Neural progenitor cell (in vitro differentiated cells): Measurements from ENCODE around the gene CLDN4. TPM values are rescaled to one million over a fixed set of nuclear protein-coding genes. Genes with fewer than 3 reads are reported as not detected.

Experiments
- DNase-seq: peaks from one replicate; pipeline ENCODE4 v3.0.0-alpha.2; 2016; ENCODE audit warnings: low spot score
- H2AFZ ChIP-seq: fragments of 200-600 bp; sonication (generic); replicated peaks from 2 replicates; pipeline ENCODE4 v1.6.1; 2016; ENCODE audit warnings: antibody characterized with exemption
- H3F3A ChIP-seq: fragments of 200-600 bp; sonication (generic); 2 replicates; pipeline ENCODE4 v1.6.1; 2016; ENCODE audit warnings: antibody characterized with exemption, low read depth
- H3K27ac ChIP-seq: fragments of 200-600 bp; sonication (generic); 2 replicates; pipeline ENCODE4 v1.5.1; 2016; ENCODE audit warnings: mild to moderate bottlenecking
- H3K27me3 ChIP-seq: fragments of 200-600 bp; sonication (generic); 2 replicates; pipeline ENCODE4 v1.6.1; 2016; ENCODE audit warnings: mild to moderate bottlenecking, moderate library complexity
- H3K36me3 ChIP-seq: fragments of 200-600 bp; sonication (generic); 2 replicates; pipeline ENCODE4 v1.5.1; 2016
- H3K4me1 ChIP-seq: fragments of 200-600 bp; sonication (generic); 2 replicates; pipeline ENCODE4 v1.6.1; 2016; ENCODE audit warnings: mixed run types
- H3K4me2 ChIP-seq: fragments of 200-600 bp; sonication (generic); 2 replicates; pipeline ENCODE4 v1.6.1; 2016
- H3K4me3 ChIP-seq: fragments of 200-600 bp; sonication (generic); 2 replicates; pipeline ENCODE4 v1.5.1; 2016
- H3K79me2 ChIP-seq: fragments of 200-600 bp; sonication (generic); 2 replicates; pipeline ENCODE4 v1.6.1; 2016; ENCODE audit warnings: low read depth
- H3K9ac ChIP-seq: fragments of 200-600 bp; sonication (generic); 2 replicates; pipeline ENCODE4 v1.6.1; 2016
- H3K9me3 ChIP-seq: fragments of 200-600 bp; sonication (generic); 2 replicates; pipeline ENCODE4 v1.5.1; 2016; ENCODE audit warnings: low read depth
- H4K20me1 ChIP-seq: fragments of 200-600 bp; sonication (generic); 2 replicates; pipeline ENCODE4 v1.6.1; 2016; ENCODE audit warnings: low read depth
- H3K27ac Mint-ChIP-seq: 3 replicates; pipeline ENCODE4 v1.8.0; 2021; ENCODE audit warnings: mixed read lengths
- H3K27me3 Mint-ChIP-seq: 2 replicates; pipeline ENCODE4 v1.8.0; 2022; ENCODE audit warnings: low read depth, mild to moderate bottlenecking, inconsistent platforms, moderate library complexity, mixed read lengths; ENCODE audit not compliant: insufficient read depth
- H3K36me3 Mint-ChIP-seq: 3 replicates; pipeline ENCODE4 v1.8.0; 2021; ENCODE audit warnings: mixed read lengths
- H3K4me1 Mint-ChIP-seq: 3 replicates; pipeline ENCODE4 v1.8.0; 2021; ENCODE audit warnings: mixed read lengths
- H3K4me3 Mint-ChIP-seq: 3 replicates; pipeline ENCODE4 v1.8.0; 2021; ENCODE audit warnings: mild to moderate bottlenecking, moderate library complexity, mixed read lengths
- H3K9me3 Mint-ChIP-seq: 3 replicates; pipeline ENCODE4 v1.8.0; 2020; ENCODE audit warnings: mixed read lengths
- EZH2 ChIP-seq: fragments of 200-600 bp; sonication (generic); IDR thresholded peaks from 2 replicates; pipeline ENCODE4 v1.6.1; 2017; ENCODE audit warnings: antibody characterized with exemption, mild to moderate bottlenecking, moderate library complexity
- EZH2phosphoT487 ChIP-seq: fragments of 200-600 bp; sonication (generic); IDR thresholded peaks from 2 replicates; pipeline ENCODE4 v1.6.1; 2017; ENCODE audit warnings: antibody characterized with exemption
- total RNA-seq: library from RNA; depleted of rRNA; stranded (reverse); fragments of >200 nt; gene quantifications from 2 replicates; pipeline ENCODE4 v1.2.3, GENCODE V29; 2015; ENCODE audit warnings: low replicate concordance
- TF ChIP-seq, protein P1 (sequence below): fragments of 200-600 bp; sonication (generic); IDR thresholded peaks from 2 replicates; pipeline ENCODE4 v1.5.1; 2017; ENCODE audit warnings: antibody characterized with exemption, mild to moderate bottlenecking

Gene CLDN4
- total RNA-seq, 1 donor from 2014 or later = not detected

DNA sequence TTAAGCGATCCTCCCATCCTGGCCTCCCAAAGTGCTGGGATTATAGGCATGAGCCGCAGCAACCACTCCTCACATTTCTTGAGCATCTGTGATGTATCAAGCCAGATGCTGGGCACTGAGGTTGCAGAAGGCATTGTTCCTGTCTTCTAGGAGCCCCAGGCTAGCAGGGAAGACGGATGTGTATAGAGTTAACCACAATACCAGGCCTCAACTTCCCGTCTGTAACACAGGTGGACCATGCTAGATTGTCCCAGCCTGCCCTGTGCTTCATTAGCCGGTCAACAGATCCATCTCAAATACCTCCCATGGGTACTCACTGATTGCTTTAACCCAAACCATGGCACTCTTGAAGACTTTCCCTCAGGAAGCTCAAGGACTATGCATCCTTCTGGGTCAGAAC is 1.8 kb upstream of the CLDN4 start:
- no peaks in the 10 kb centered on the region for H3K79me2 ChIP-seq
- peaks cover 52% of the 10 kb centered on the region for H3K4me1 Mint-ChIP-seq
- no peak overlapping the region for H3K27ac ChIP-seq
- no peaks in the 10 kb centered on the region for H3K36me3 ChIP-seq
- H3K27ac Mint-ChIP-seq = no peak overlapping the region
- no peak overlapping the region for H3K4me3 ChIP-seq
- H3K4me1 ChIP-seq = peaks cover 38% of the 10 kb centered on the region
- H3K9me3 ChIP-seq = no peaks in the 10 kb centered on the region
- peak overlapping the region; percentile 53 for H3K4me3 Mint-ChIP-seq
- DNase-seq = no peak
- peaks cover 20% of the 10 kb centered on the region for H3K27me3 Mint-ChIP-seq
- peaks cover 9% of the 10 kb centered on the region for H3K27me3 ChIP-seq
- H3K4me2 ChIP-seq = no peak overlapping the region
- H4K20me1 ChIP-seq = no peaks in the 10 kb centered on the region
- H3F3A ChIP-seq = peaks cover 16% of the 10 kb centered on the region
- H3K36me3 Mint-ChIP-seq = no peaks in the 10 kb centered on the region
- TF ChIP-seq, protein P1, sequence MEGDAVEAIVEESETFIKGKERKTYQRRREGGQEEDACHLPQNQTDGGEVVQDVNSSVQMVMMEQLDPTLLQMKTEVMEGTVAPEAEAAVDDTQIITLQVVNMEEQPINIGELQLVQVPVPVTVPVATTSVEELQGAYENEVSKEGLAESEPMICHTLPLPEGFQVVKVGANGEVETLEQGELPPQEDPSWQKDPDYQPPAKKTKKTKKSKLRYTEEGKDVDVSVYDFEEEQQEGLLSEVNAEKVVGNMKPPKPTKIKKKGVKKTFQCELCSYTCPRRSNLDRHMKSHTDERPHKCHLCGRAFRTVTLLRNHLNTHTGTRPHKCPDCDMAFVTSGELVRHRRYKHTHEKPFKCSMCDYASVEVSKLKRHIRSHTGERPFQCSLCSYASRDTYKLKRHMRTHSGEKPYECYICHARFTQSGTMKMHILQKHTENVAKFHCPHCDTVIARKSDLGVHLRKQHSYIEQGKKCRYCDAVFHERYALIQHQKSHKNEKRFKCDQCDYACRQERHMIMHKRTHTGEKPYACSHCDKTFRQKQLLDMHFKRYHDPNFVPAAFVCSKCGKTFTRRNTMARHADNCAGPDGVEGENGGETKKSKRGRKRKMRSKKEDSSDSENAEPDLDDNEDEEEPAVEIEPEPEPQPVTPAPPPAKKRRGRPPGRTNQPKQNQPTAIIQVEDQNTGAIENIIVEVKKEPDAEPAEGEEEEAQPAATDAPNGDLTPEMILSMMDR = no peak
- no peak for TF ChIP-seq EZH2
- no peak for TF ChIP-seq EZH2phosphoT487
- no peaks in the 10 kb centered on the region for H3K9me3 Mint-ChIP-seq
- H2AFZ ChIP-seq = no peak overlapping the region
- no peak overlapping the region for H3K9ac ChIP-seq

DNA sequence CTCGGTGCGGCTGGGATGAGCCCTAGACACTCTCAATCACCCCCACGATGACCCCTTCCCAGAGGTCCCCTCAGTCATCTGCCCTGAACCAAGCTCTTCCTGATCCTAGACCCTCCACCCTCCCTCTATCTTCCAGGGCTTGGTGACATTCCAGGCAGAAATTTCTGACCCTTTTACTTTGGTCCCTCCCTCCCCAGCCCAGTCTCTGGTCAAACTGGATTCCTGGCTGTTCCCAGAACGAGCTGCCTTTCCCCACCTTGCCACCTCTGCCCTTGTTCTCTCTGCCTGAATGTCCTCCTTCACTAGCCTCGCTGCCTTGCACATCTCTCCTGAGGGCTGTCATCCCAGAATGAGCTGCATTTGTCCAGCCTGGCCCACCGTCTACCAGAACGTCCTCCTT is 1.3 kb upstream of the CLDN4 start:
- TF ChIP-seq, protein P1 = no peak
- TF ChIP-seq EZH2phosphoT487 (no peak), EZH2 (no peak)
- DNase-seq = no peak
- H3K79me2 ChIP-seq = no peaks in the 10 kb centered on the region
- peaks cover 9% of the 10 kb centered on the region for H3K27me3 ChIP-seq
- no peaks in the 10 kb centered on the region for H4K20me1 ChIP-seq
- peak overlapping the region; percentile 80 for H3K27ac Mint-ChIP-seq
- no peak overlapping the region for H3K9ac ChIP-seq
- peaks cover 52% of the 10 kb centered on the region for H3K4me1 Mint-ChIP-seq
- peaks cover 16% of the 10 kb centered on the region for H3F3A ChIP-seq
- H3K27me3 Mint-ChIP-seq = peaks cover 20% of the 10 kb centered on the region
- H3K4me3 ChIP-seq = no peak overlapping the region
- no peak overlapping the region for H3K27ac ChIP-seq
- H3K36me3 ChIP-seq = no peaks in the 10 kb centered on the region
- H3K4me3 Mint-ChIP-seq = no peak overlapping the region
- no peaks in the 10 kb centered on the region for H3K9me3 ChIP-seq
- H3K9me3 Mint-ChIP-seq = no peaks in the 10 kb centered on the region
- H2AFZ ChIP-seq = no peak overlapping the region
- H3K36me3 Mint-ChIP-seq = no peaks in the 10 kb centered on the region
- H3K4me1 ChIP-seq = peaks cover 38% of the 10 kb centered on the region
- H3K4me2 ChIP-seq = no peak overlapping the region

DNA sequence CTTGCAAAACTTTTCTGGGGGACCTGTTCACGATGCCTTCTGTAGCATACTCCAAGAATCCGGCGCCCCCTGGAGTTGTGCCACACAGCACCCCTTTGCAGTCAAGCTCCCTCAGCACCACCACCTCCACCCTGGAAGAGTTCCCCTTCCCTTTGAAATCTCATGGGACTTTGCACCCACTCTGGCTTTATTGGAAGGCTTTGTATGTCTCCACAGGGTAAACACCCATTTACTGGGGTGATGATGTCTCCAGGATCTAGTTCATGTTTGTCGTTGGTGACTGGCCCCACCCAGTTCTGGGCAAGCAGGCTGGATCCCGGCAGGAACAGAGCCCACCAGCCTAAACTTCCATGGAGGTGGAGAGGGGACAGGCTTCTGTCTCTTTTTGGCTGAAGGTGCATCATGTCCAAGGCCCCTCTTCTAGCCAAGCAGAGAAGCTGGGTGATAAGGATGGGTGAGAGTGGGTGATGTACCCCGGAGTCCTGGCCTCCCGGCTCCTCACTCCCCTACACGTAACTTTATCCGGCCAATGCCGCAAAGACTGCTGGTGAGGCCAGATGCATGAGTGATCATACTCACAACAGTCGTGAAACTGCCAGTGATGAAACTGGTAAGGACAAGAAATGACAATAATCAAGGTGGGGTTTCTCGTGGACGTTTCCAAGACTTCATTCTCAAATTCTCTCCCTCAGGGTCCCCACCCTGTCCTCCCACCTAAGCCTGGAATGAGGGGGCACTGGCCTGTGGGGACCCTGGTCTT is 695 bp upstream of the CLDN4 start:
- no peak overlapping the region for H3K9ac ChIP-seq
- H3K4me1 Mint-ChIP-seq = peaks cover 52% of the 10 kb centered on the region
- H3K4me2 ChIP-seq = peak overlapping the region; percentile 63
- H3F3A ChIP-seq = peaks cover 16% of the 10 kb centered on the region
- no peaks in the 10 kb centered on the region for H4K20me1 ChIP-seq
- H3K27ac Mint-ChIP-seq = peak overlapping the region; percentile 80
- DNase-seq = no peak
- H3K9me3 Mint-ChIP-seq = no peaks in the 10 kb centered on the region
- peaks cover 38% of the 10 kb centered on the region for H3K4me1 ChIP-seq
- H3K4me3 ChIP-seq = no peak overlapping the region
- TF ChIP-seq EZH2 (no peak), EZH2phosphoT487 (no peak)
- TF ChIP-seq, protein P1 = peak; percentile 3
- H3K36me3 ChIP-seq = no peaks in the 10 kb centered on the region
- no peaks in the 10 kb centered on the region for H3K36me3 Mint-ChIP-seq
- H3K27me3 ChIP-seq = peaks cover 9% of the 10 kb centered on the region
- H3K9me3 ChIP-seq = no peaks in the 10 kb centered on the region
- peaks cover 20% of the 10 kb centered on the region for H3K27me3 Mint-ChIP-seq
- H3K27ac ChIP-seq = no peak overlapping the region
- no peaks in the 10 kb centered on the region for H3K79me2 ChIP-seq
- no peak overlapping the region for H3K4me3 Mint-ChIP-seq
- H2AFZ ChIP-seq = no peak overlapping the region
